HG02973 (cell line): ENCODE results near the gene RBM22.

Experiments
- ATAC-seq: cut with Tn5 transposase; IDR thresholded peaks from one replicate; pipeline ENCODE4 v1.9.1; 2021; ENCODE audit warnings: moderate library complexity; ENCODE audit not compliant: unreplicated experiment

Gene RBM22

DNA sequence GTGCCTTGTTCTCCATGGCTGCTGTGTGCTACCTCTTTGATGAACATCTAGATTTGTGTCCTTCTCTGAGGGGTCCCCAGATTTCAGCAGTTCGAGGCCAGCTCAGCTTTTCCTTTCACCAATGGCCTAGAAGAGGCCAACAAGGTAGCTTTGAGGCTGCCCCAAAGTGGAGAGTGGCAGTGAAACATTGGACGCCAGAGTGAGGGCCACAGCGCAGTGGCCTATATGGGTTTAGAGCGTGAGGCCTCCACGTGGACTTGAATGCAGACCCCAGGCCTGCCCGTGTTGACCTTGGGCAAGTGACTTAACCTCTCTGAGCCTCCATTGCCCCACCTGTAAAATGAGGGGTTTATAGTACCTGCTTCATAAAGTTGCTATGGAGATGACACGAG lies 28.0 kb downstream of the RBM22 start:
- no peak for ATAC-seq

DNA sequence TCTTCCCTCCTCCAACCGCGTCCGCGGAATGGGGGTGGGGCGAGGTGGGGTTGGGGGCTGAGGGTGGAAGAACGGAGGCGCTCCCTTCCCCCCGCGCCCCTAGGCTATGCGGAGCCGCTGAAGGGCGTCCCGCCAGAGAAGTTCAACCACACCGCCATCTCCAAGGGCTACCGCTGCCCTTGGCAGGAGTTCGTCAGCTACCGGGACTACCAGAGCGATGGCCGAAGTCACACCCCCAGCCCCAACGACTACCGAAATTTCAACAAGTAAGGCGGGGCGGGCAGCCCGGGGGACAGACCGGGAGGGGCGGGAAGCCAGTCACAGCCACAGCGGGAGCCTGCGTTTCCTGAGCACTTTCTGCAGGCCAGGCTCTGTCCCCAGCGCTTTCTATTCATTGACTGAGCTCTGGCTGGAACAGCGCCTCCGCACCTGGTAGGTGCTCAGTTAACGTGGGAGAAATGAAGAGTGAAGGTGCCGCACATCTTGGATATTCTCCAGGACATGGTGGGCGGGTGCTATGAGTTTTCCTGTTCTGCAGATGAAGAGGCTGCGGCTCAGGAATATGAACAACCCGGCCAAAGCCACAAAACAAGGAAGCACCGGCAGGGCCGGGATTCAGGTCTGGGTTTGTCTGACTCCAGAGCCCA lies 28.5 kb downstream of the RBM22 start:
- no peak for ATAC-seq

DNA sequence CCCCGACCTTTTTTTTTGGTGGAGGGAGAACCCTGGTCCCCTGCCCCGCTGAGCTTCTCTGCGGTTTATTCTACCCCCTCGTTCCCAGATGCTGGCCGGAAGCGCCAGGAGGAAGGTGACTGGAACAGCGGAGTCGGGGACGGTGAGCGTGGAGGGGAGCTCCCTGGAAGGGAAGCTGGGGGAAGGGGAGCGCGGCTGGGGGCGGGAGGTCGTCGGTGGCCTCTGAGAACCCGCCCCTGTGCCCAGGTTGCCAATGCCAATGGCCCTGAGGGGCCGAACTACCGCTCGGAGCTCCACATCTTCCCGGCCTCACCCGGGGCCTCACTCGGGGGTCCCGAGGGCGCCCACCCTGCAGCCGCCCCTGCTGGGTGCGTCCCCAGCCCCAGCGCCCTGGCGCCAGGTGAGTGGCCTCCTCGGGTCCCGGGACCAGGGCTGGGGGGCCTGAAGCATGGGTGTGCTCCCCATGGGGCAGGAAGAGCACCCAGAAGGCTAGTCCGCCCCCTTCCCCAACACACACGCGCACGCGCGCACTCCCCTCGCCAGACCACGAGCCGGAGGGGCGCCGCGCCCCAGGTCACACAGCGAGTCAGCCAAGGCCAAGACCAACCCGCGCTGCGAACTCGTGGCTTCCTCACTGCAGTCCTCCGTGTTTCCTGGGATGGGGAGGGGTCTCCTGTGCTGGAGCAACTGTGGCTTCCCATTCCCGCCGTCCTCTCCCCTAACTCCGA lies 29.2 kb downstream of the RBM22 start:
- ATAC-seq, result no peak

DNA sequence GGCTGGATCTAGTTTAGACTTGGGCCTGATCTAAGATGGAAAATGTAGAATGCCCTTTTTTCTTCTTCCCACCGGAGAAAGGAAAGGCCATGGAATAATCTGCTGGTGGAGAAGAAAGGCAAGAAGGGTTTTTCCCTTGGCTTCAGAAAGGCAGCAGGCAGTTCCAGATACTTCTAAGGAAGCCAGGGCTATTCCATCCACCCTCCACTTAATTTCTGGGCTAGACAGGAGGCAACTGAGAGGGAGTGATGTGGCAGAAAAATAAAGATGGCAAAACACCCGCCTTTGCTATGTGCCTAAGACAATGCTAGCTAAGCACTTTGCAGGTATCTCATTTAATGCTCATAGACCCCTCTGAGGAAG lies 29.9 kb downstream of the RBM22 start:
- no peak for ATAC-seq

DNA sequence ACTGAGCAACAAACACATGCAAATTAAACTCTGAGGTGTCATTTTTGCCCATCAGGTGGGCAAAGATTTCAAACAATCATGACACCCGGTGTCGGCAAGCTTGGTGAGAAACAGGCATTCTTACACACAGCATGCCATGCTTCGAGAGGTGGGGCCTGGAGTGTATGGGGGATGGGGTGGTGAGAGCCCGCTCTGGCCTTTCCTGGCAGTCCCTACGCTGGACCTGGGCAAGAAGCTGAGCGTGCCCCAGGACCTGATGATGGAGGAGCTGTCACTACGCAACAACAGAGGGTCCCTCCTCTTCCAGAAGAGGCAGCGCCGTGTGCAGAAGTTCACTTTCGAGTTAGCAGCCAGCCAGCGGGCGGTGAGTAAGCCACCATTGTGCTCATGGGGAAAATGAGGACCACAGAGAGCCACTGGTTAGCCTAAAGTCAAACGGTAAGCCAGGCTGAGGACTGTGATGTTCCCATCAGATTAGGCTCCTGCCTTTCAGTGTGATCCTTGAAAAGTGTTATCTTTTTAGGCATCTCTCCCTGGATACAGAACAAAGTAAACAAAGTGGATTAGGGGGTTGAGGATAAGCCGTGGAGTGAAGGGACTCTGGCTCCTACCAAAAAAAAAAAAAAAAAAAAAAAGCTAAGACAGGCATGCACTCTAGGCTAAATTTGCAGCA lies 30.5 kb downstream of the RBM22 start:
- ATAC-seq, result no peak

DNA sequence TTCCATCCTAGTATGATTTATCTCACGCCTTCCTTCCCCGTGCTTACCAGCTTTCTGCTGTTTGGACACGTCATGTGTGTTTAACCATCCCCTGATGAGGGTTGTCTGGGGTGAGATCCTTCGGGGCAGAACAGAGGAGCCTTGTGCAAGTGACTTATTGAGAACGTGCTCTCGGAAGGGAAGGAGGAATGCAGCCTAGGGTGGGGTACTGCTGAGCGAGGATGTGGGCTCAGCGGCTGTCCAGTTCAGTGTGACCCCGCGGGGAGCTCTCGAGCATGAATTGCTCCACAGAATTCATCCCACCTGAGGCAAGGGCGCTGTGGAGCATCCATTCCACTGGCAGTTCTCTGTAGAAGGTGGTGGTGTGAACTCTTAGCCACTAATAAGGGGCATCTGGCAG lies 35.8 kb downstream of the RBM22 start:
- ATAC-seq, result no peak

DNA sequence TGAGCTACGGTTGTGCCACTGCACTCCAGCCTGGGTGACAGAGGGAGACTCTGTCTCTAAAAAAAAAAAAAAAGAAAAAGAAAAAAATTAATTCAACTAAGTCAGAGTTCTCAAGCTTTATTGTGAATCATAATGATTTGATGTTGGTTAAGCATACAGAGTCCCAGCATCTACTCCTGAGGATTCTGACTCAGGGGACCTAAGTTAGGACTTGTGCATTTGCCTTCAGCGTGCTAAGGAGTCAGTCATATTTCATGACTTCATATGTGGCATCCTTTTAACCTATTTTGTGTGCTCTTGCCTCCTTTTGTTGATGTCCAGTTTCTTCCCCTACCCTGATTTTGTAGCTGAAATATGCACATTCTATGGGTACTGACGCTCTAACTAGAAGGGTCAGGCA lies 36.9 kb downstream of the RBM22 start:
- ATAC-seq, result no peak

DNA sequence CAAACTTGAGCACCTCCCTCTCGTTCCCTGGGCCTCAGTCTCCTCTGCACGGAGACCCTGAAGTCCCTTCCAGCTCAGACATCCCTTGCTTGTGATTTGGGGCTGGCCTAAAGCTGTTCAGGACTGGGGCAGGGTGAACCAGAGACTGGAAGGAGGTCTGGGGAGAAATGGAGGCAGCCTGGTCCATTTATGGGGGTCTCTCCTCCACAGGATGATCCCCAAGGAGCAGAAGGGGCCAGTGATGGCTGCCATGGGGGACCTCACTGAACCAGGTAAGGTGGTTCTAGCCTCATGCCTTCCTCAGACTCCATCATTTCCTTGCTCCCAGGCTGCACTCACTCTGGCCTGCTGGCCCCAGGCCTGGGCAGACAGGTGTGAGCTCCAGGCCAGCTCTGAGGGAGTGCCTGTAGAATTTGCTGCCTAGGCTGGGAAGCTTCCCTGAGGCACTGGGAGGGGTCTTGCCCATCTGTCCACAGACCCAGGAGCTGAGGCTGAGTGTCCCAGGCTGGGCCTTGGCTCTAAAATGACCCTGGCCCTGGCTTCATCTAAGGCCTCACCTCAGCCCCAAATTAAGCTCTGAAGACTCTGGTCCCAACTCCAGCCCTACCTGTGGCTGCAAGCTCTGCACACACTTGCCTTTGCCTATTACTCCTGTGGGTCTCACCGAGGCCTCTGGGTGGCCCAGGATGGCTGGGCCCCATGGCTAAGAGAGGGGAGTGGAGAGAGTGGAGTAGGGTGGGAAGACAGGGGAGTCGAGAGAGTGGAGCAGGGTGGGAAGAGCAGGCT lies 37.9 kb downstream of the RBM22 start:
- no peak for ATAC-seq

DNA sequence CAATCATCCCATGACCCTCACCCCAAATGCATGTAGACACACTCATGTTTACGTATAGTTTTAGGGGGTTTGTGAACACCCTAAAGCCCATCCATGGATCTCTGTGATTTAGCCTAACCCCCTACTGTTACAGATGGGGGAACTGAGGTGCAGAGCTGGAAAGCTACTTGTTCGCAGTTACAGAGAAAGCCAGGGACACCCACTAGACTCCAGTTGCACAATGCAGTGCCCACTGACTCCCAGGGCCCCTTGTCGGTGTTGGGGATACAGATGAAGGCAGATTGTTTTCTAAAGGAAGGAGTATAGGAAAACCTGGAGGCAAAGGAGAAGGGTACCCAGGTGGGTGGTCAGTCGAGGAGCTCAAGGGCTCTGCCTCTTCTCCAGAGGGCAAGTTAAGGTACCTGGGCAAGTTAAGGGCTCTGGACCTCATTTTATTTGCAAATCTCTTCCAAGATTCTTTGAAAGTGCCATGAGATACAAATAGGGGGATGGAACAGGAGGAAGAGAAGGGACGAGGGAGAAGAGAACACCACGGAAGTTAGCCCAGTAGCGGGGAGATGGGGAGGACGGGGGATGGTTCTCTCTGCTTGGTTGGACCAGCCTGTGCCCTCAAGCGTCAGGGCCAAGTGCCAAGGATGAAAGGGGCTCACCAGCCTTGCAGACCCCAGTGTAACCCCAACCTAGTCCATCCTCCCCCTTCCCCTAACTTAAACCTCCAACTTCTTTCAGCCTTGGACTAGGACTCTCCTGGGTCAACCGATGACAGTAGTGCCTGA lies 38.9 kb downstream of the RBM22 start:
- no peak for ATAC-seq

DNA sequence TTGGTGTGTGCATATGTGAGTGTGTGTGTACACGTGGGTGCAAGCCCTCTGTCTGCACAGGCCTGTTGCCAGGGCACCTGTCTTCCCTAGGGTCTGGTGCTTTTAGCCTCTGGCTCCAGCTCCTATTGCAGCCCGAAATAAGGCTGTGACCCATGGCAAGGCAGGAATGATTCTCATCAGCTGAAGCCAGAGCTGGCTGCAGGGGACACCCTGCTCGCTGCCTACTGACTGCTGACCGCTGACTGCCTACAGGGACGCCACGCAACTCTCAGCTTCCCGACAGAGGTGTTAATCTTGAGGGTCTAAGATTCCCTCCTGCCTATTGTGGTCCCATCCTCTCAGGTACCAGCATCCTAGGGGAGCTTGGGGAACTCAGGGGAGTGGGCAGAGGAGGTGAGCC lies 39.8 kb downstream of the RBM22 start, which contains the start of gene MYOZ3:
Gene MYOZ3, plus strand, starts transcription at position 166 of the 400 bp plus-strand sequence. CDS start 1,691 bp downstream, outside the sequence.
- no peak for ATAC-seq

DNA sequence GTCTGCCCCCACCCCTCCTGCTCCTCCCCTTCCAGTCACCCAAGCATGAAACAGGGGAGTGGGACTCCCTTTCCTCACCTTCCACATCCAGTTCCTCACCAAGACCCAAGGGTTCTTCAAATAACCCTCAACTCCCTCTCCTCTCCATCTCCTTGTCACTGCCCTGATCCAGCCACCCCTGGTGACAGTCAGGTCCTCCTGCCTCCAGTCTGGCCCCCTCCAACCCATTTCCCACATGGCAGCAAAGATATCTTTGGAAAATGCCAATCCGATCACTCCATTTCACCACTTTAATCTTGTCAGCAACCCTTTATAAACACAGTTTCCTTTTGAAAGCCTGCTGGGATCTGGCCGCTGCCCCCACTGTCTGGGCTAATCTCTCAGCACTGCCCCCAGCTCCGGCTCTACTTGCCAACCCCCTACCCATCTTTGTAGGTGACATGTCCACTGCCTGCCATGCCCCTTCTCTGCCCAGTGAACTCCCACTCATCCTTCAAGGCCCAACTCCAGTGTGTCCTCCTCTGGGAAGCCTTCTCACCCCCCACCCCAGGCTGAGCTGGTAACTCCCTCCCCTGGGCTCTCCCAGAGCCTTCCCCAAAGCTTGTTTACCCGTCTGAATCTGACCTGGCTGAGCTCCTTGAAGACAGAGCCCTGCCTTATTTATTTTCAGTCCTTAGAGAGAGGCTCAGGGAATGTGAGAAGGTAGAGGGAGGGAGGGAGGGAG lies 40.6 kb downstream of the RBM22 start:
- ATAC-seq, result no peak

DNA sequence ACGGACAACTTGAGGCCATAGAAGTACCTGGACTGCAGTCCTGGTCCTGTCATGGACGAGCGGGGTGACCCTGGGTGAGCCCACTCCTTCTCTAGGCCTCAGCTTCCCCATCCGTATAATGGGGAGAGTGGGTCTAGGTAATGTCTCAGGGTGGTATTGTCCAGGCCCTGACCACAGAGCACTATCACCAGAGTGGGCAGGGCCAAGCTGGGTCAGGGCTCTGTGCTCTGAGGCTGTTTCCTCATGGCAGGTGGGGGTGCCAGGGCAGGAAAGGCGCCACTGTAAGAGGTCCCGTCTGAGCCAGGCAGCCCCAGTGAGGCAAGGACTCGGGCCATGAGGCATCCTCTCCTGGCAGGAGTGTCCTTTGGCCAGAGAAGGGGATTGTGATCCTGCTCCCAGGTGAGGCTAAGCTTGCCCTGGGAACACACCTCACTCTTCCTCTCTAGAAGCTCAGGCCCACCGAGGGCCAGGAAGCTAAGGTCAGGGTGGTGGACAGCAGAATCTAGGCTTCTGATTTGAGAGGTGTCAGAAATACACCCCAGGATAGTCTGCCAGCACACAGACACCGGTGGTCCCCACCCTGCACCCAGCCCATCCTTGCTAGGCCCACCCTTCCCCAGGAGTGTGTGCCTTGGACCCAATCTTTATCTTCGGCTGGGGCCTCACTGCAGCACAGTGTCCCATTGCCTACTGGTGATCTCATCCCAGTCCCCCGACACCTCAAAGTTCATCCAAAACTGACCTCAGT lies 41.3 kb downstream of the RBM22 start:
- ATAC-seq, result no peak

DNA sequence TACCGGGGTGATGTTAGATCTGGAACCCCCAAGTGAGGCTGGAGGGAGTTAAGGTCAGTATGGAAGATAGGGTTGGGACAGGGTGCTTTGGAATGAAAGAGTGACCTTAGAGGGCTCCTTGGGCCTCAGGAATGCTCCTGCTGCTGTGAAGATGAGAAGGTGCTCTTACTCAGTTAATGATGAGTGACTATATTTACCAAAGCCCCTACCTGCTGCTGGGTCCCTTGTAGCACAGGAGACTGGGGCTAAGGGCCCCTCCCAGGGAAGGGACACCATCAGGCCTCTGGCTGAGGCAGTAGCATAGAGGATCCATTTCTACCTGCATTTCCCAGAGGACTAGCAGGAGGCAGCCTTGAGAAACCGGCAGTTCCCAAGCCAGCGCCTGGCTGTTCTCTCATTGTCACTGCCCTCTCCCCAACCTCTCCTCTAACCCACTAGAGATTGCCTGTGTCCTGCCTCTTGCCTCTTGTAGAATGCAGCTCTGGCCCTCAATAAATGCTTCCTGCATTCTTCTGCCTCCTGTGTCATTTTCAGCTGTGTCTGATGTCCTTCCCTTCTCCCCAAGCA lies 42.1 kb downstream of the RBM22 start:
- no peak for ATAC-seq

DNA sequence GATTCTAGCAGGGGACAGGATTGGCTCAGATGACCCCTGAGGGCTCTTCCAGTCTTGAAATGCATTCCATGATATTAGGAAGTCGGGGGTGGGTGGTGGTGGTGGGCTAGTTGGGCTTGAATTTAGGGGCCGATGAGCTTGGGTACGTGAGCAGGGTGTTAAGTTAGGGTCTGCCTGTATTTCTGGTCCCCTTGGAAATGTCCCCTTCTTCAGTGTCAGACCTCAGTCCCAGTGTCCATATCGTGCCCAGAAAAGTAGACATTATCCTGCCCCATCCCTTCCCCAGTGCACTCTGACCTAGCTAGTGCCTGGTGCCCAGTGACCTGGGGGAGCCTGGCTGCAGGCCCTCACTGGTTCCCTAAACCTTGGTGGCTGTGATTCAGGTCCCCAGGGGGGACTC lies 42.7 kb downstream of the RBM22 start:
- no peak for ATAC-seq

DNA sequence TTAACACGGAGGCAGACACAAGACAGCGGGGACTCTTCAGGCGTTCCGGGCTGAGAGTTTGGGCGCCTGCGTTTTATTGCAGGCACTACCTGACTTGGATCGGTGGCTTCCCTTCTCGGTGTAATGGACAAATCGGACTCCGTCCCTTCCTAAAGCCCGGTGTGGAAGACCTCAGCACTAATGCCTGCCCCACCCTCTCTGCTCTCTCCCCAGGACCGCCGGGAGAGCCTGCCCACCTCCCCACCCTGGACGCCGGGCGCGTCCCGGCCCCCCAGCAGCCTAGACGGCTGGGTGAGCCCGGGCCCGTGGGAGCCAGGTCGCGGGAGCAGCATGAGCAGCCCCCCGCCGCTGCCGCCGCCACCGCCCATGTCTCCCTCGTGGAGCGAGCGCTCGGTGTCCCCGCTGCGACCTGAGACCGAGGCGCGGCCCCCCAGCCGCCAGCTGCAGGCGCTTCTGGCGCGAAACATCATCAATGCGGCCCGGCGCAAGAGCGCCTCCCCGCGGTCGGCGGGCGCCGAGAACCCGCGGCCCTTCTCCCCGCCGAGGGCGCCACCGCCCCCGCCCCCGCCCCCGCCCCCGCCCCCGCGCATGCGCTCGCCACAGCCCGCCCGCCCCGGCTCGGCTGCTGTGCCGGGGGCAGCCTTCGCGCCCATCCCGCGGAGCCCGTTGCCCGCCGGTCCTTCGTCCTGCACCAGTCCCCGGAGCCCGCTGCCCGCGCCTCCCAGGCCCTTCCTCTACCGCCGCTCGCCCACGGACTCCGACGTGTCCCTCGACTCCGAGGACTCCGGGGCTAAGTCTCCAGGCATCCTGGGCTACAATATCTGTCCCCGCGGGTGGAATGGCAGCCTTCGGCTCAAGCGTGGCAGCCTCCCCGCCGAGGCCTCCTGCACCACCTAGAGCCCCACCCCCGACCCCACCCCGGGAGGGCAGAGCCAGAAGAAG lies 44.4 kb downstream of the RBM22 start:
- ATAC-seq, result peak; percentile 70

DNA sequence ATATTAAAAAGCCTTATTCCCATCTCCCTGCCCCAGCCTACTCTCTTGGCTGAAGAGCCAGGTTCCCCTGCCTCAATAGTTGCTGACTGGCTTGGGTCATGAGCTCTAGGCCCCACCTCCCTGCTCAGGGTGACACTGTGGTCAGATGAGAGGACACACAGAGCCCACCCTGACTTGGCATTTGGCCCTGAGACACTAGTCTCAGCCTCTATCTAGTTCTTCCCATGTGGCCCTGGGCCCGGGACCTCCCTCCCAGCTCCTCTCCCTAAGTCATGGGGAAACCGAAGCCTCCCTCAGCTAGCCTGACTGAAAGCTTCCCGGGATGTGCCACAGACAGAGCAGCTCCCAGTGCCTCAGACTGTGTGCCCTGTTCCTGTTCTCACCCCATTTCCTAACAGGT lies 45.6 kb downstream of the RBM22 start:
- no peak for ATAC-seq

DNA sequence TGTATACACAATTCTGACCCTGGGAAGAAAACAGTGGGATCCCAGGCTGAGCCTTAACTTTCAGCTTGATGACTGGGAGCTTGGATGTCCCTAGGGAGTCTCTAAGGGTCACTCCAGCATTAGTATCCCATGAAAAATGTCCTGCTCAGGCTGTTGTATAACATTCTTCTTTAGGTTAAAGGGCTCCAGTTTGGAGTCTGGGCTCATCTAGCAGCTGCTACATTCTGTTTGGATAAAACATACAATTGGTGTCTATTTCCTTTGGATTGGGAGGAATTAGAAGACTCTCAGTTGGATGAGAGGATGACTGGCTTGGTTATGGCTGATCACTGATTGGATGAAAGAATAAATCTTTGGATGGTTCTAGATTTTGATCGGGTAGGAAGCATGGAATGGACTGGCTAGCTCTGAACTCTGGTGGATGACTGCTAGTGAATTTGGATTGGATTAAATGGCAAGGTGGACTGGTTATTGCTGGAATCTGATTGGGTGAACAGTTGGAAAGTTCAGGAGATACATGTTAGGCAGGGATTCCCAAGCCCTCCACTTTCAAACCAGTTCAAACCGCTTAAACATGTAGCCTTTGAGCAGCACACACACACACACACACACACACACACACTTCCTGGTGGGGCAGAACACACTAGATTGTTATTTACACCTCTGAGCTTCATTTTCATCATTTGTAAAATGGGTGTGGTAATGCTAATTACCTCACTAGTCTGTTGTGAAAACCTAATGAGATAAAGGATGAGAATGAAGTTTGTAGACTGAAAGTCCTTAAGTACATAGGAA lies 46.9 kb downstream of the RBM22 start:
- ATAC-seq, result no peak
